ENCODE data around the gene NXPE1.

Gene NXPE1

DNA sequence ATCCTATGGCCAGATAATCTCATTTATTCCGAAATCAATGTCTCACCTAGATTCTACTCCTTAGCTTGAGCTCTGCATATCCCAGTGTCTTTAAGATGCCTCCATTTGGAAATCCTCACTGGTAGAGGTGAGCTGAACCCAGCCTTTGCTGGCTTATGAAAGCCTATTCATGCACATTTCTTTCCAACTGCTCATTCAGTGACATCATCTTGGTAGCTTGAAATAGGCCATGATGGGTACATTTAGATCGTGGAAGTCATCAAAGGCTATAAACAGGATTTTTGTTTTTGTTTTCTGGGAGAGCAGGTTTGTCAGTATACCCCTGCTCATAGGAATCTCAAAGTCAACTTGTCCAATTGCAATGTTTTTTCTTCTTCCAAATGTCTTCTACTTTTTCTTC, 6.0 kb downstream of the NXPE1 start:
- Histone ChIP-seq H3K4me3 (replicated peaks; ENCODE audit: low read depth, low read length) (no peak overlapping the region), H3K36me3 (ENCODE audit: control insufficient read depth, insufficient read depth, low read length) (no peaks in the 10 kb centered on the region), H3K27me3 (replicated peaks; ENCODE audit: control insufficient read depth, insufficient read depth, low read length) (no peaks in the 10 kb centered on the region)
- TF ChIP-seq, protein P1, sequence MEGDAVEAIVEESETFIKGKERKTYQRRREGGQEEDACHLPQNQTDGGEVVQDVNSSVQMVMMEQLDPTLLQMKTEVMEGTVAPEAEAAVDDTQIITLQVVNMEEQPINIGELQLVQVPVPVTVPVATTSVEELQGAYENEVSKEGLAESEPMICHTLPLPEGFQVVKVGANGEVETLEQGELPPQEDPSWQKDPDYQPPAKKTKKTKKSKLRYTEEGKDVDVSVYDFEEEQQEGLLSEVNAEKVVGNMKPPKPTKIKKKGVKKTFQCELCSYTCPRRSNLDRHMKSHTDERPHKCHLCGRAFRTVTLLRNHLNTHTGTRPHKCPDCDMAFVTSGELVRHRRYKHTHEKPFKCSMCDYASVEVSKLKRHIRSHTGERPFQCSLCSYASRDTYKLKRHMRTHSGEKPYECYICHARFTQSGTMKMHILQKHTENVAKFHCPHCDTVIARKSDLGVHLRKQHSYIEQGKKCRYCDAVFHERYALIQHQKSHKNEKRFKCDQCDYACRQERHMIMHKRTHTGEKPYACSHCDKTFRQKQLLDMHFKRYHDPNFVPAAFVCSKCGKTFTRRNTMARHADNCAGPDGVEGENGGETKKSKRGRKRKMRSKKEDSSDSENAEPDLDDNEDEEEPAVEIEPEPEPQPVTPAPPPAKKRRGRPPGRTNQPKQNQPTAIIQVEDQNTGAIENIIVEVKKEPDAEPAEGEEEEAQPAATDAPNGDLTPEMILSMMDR (IDR thresholded peaks at IDR 0.05; ENCODE audit: insufficient read depth, low read length, poor library complexity, severe bottlenecking), result no peak
- no peak for DNase-seq (ENCODE audit: extremely low read depth, insufficient read length)

DNA sequence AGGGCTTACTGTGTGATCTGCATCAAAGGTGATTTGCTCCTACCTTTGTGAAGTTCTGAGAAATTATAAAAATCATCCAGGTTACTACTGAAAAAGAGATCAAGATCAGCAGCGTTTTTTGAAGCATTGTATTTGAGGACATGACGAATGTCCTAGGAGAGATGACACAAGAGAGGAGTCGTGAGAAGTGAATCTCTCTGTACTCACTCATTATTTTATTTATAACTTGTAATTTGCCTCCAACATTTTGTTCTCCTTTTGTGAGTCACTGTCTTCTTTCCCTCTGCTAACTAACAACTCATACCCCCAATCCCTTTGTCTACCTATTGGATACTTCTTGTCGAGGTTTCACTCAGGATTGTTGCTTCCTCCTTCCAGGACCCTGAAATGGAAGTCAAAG, 8.6 kb downstream of the NXPE1 start:
- no peak overlapping the region for H3K4me3 ChIP-seq (replicated peaks; ENCODE audit: low read depth, low read length)
- no peak for DNase-seq (ENCODE audit: extremely low read depth, insufficient read length)
- no peaks in the 10 kb centered on the region for H3K36me3 ChIP-seq (ENCODE audit: control insufficient read depth, insufficient read depth, low read length)
- TF ChIP-seq, protein P1 (IDR thresholded peaks at IDR 0.05; ENCODE audit: insufficient read depth, low read length, poor library complexity, severe bottlenecking), result no peak
- H3K27me3 ChIP-seq (replicated peaks; ENCODE audit: control insufficient read depth, insufficient read depth, low read length), result no peaks in the 10 kb centered on the region

DNA sequence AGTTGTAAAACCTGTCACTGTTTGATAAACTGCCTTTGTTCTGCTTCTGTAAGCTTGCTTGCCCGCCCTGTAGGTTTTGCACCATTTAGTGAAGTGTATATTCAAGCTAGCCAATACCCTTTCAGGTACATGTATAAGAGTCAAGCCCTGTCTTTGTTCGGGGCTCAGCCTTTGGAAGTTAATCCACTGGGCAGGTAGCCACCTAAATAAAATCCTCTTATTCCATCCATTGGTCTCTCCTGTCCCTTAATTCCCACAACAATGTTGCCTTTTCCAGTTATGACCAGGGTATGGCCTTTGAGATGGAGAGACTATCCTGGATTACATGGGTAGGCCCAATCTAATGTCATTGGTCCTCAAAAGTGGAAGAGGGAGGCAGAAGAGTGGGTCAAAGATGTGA, 34.0 kb downstream of the NXPE1 start:
- DNase-seq (ENCODE audit: extremely low read depth, insufficient read length), result no peak
- TF ChIP-seq, protein P1 (IDR thresholded peaks at IDR 0.05; ENCODE audit: insufficient read depth, low read length, poor library complexity, severe bottlenecking), result no peak
- Histone ChIP-seq H3K36me3 (ENCODE audit: control insufficient read depth, insufficient read depth, low read length) (no peaks in the 10 kb centered on the region), H3K4me3 (replicated peaks; ENCODE audit: low read depth, low read length) (no peak overlapping the region), H3K27me3 (replicated peaks; ENCODE audit: control insufficient read depth, insufficient read depth, low read length) (no peaks in the 10 kb centered on the region)

DNA sequence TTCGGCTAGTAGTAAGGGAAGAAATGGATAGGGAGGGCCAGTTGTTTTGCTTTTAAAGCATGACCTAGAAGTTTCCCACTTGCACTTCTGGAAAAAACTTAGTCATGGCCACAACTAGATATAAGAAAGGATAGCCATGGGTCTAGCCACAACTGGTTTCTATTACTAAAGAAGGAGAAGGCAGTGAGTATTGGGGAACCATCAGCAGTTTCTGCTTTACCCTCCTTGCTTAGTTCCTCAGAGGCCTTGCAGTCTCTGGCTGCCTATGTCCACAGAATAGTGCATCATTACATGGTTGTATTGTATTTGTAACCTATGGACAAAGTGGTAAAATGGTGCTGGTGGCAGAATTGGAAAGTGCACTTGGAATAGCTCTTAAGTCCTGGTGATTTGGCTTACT, 35.6 kb downstream of the NXPE1 start:
- no peak for DNase-seq (ENCODE audit: extremely low read depth, insufficient read length)
- TF ChIP-seq, protein P1 (IDR thresholded peaks at IDR 0.05; ENCODE audit: insufficient read depth, low read length, poor library complexity, severe bottlenecking), result no peak
- H3K4me3 ChIP-seq (replicated peaks; ENCODE audit: low read depth, low read length), result no peak overlapping the region
- no peaks in the 10 kb centered on the region for H3K27me3 ChIP-seq (replicated peaks; ENCODE audit: control insufficient read depth, insufficient read depth, low read length)
- H3K36me3 ChIP-seq (ENCODE audit: control insufficient read depth, insufficient read depth, low read length), result no peaks in the 10 kb centered on the region

DNA sequence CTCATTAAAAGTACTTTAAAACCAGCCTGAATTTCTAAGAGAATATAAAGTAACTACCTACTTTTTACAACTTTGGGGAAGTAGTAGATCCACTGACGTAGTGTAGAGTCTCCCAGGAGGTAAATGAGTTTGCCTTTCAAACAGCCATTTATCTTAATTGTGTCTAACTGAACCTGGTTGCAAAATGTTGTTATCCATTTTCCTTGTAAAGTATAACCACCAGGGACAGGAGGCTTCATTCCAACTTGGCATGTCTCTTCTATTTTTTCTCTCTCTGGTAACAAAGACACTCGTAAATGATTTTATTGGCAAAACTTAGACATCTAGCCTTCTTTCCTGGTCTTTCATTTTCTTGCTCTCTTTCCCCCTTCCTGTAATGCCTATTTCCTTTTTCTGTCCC, 36.9 kb downstream of the NXPE1 start:
- DNase-seq (ENCODE audit: extremely low read depth, insufficient read length), result no peak
- Histone ChIP-seq H3K4me3 (replicated peaks; ENCODE audit: low read depth, low read length) (no peak overlapping the region), H3K36me3 (ENCODE audit: control insufficient read depth, insufficient read depth, low read length) (no peaks in the 10 kb centered on the region), H3K27me3 (replicated peaks; ENCODE audit: control insufficient read depth, insufficient read depth, low read length) (no peaks in the 10 kb centered on the region; the same call in 1 of the 2 replicates)
- TF ChIP-seq, protein P1 (IDR thresholded peaks at IDR 0.05; ENCODE audit: insufficient read depth, low read length, poor library complexity, severe bottlenecking), result no peak

DNA sequence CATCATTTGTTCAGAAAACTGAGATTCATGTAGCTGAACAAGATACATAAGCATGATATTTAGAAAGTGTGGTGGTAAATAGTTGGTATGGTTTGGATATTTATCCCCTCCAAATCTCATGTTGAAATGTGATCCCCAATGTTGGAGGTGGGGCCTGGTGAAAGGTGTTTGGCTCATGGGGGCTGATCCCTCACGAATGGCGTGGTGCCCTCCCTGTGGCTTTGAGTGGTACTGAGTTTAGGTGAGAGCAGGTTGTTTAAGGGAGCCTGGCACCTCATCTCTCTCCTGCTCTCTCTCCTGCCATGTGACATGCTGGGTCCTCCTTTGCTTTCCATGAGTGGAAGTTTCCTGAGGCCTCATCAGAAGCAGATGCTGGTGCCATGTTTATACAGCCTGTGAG, 48.1 kb downstream of the NXPE1 start:
- no peaks in the 10 kb centered on the region for H3K36me3 ChIP-seq (ENCODE audit: control insufficient read depth, insufficient read depth, low read length)
- peaks cover 1% of the 10 kb centered on the region; the same call in 1 of the 2 replicates for H3K27me3 ChIP-seq (replicated peaks; ENCODE audit: control insufficient read depth, insufficient read depth, low read length)
- H3K4me3 ChIP-seq (replicated peaks; ENCODE audit: low read depth, low read length), result no peak overlapping the region
- TF ChIP-seq, protein P1 (IDR thresholded peaks at IDR 0.05; ENCODE audit: insufficient read depth, low read length, poor library complexity, severe bottlenecking), result no peak
- DNase-seq (ENCODE audit: extremely low read depth, insufficient read length), result no peak

Data from GM06990 (cell line).